HEK293 (cell line): ENCODE measurements around the gene GGN.
A peak's percentile ranks its signal among the peaks of the same experiment; 100 is the strongest.

Source experiments
- AEBP2 ChIP-seq: fragments of 450-650 bp; formaldehyde crosslinking; IDR thresholded peaks from 2 replicates; pipeline ENCODE4 v1.5.1; 2016; ENCODE audit warnings: missing biosample characterization, missing genetic modification characterization, borderline replicate concordance
- GLIS1 ChIP-seq: fragments of 450-650 bp; formaldehyde crosslinking; IDR thresholded peaks from 2 replicates; pipeline ENCODE4 v1.5.1; 2016; ENCODE audit warnings: missing biosample characterization, missing genetic modification characterization
- KLF7 ChIP-seq: fragments of 450-650 bp; formaldehyde crosslinking; IDR thresholded peaks from 2 replicates; pipeline ENCODE4 v1.5.1; 2016; ENCODE audit warnings: missing biosample characterization, missing genetic modification characterization, borderline replicate concordance
- KLF9 ChIP-seq: fragments of 450-650 bp; formaldehyde crosslinking; IDR thresholded peaks from 2 replicates; pipeline ENCODE4 v1.5.1; 2016; ENCODE audit warnings: missing biosample characterization, missing genetic modification characterization, low read depth
- PATZ1 ChIP-seq: fragments of 450-650 bp; formaldehyde crosslinking; IDR thresholded peaks from 2 replicates; pipeline ENCODE4 v1.5.1; 2016; ENCODE audit warnings: missing biosample characterization, missing genetic modification characterization
- RBAK ChIP-seq: fragments of 450-650 bp; formaldehyde crosslinking; IDR thresholded peaks from 2 replicates; pipeline ENCODE4 v1.5.1; 2016; ENCODE audit warnings: missing biosample characterization, missing genetic modification characterization
- SCRT1 ChIP-seq: fragments of 450-650 bp; formaldehyde crosslinking; IDR thresholded peaks from 2 replicates; pipeline ENCODE4 v1.5.1; 2016; ENCODE audit warnings: missing biosample characterization, missing genetic modification characterization, borderline replicate concordance
- TSHZ1 ChIP-seq: fragments of 450-650 bp; formaldehyde crosslinking; IDR thresholded peaks from 2 replicates; pipeline ENCODE4 v1.5.1; 2016; ENCODE audit warnings: missing biosample characterization, missing genetic modification characterization, borderline replicate concordance
- ZBTB1 ChIP-seq: fragments of 450-650 bp; formaldehyde crosslinking; IDR thresholded peaks from 2 replicates; pipeline ENCODE4 v1.5.1; 2016; ENCODE audit warnings: missing biosample characterization, missing genetic modification characterization
- ZBTB8A ChIP-seq: fragments of 450-650 bp; formaldehyde crosslinking; IDR thresholded peaks from 2 replicates; pipeline ENCODE4 v1.5.1; 2016; ENCODE audit warnings: missing biosample characterization, missing genetic modification characterization
- ZFP3 ChIP-seq: fragments of 450-650 bp; formaldehyde crosslinking; IDR thresholded peaks from 2 replicates; pipeline ENCODE4 v1.5.1; 2016; ENCODE audit warnings: low read depth, missing biosample characterization, missing genetic modification characterization
- ZFP37 ChIP-seq: fragments of 450-650 bp; formaldehyde crosslinking; IDR thresholded peaks from 2 replicates; pipeline ENCODE4 v1.5.1; 2016; ENCODE audit warnings: missing biosample characterization, missing genetic modification characterization
- ZNF138 ChIP-seq: fragments of 450-650 bp; formaldehyde crosslinking; IDR thresholded peaks from 2 replicates; pipeline ENCODE4 v1.5.1; 2016; ENCODE audit warnings: missing biosample characterization, missing genetic modification characterization, borderline replicate concordance
- ZNF148 ChIP-seq: fragments of 450-650 bp; formaldehyde crosslinking; IDR thresholded peaks from 2 replicates; pipeline ENCODE4 v1.5.0; 2017; ENCODE audit warnings: missing biosample characterization, missing genetic modification characterization, borderline replicate concordance
- ZNF175 ChIP-seq: fragments of 450-650 bp; formaldehyde crosslinking; IDR thresholded peaks from 2 replicates; pipeline ENCODE4 v1.5.1; 2016; ENCODE audit warnings: missing biosample characterization, missing genetic modification characterization
- ZNF239 ChIP-seq: fragments of 450-650 bp; formaldehyde crosslinking; IDR thresholded peaks from 2 replicates; pipeline ENCODE4 v1.5.1; 2016; ENCODE audit warnings: missing biosample characterization, missing genetic modification characterization
- ZNF274 ChIP-seq, 2 experiments: fragments of 200-500 bp in 1 of 2; fragments of 450-650 bp in 1 of 2; sonication (Bioruptor generic) in 1 of 2; formaldehyde crosslinking in 1 of 2; IDR thresholded peaks; 2 replicates each; pipeline versions ENCODE4 v1.5.1 to v1.6.1; 2014 to 2016; ENCODE audit warnings: borderline replicate concordance in 1 of 2, inconsistent platforms in 1 of 2, low read length in 1 of 2, missing biosample characterization in 1 of 2, missing genetic modification characterization in 1 of 2
- ZNF362 ChIP-seq: fragments of 450-650 bp; formaldehyde crosslinking; IDR thresholded peaks from 2 replicates; pipeline ENCODE4 v1.5.1; 2016; ENCODE audit warnings: missing biosample characterization, missing genetic modification characterization
- ZNF398 ChIP-seq: fragments of 450-650 bp; formaldehyde crosslinking; IDR thresholded peaks from 2 replicates; pipeline ENCODE4 v1.5.1; 2017; ENCODE audit warnings: missing biosample characterization, missing genetic modification characterization
- ZNF423 ChIP-seq: fragments of 450-650 bp; formaldehyde crosslinking; IDR thresholded peaks from 2 replicates; pipeline ENCODE4 v1.5.1; 2016; ENCODE audit warnings: missing biosample characterization, missing genetic modification characterization
- ZNF449 ChIP-seq: fragments of 450-650 bp; formaldehyde crosslinking; IDR thresholded peaks from 2 replicates; pipeline ENCODE4 v1.5.1; 2017; ENCODE audit warnings: missing biosample characterization, mild to moderate bottlenecking, missing genetic modification characterization, moderate library complexity
- ZNF670 ChIP-seq: fragments of 450-650 bp; formaldehyde crosslinking; IDR thresholded peaks from 2 replicates; pipeline ENCODE4 v1.5.1; 2016; ENCODE audit warnings: missing biosample characterization, missing genetic modification characterization, low read depth
- ZNF701 ChIP-seq: fragments of 450-650 bp; formaldehyde crosslinking; IDR thresholded peaks from 2 replicates; pipeline ENCODE4 v1.5.1; 2016; ENCODE audit warnings: missing biosample characterization, missing genetic modification characterization

GGN gene

GRCh38 chr19:38336638-38337359 is 51.0 kb downstream of the GGN start (continued):
- TF ChIP-seq ZNF449 (tag by site-specific recombination) (peak; percentile 30; the same call in 1 of the 2 replicates), SCRT1 (tag by site-specific recombination) (no peak), ZNF423 (tag by site-specific recombination) (no peak), ZFP37 (tag by site-specific recombination) (peak; percentile 11; the same call in 1 of the 2 replicates), KLF9 (tag by site-specific recombination) (peak; percentile 95), ZNF239 (tag by site-specific recombination) (no peak; the same call in 1 of the 2 replicates), ZNF274 (IDR thresholded peaks at IDR 0.05; ENCODE audit: low read length) (no peak), ZNF274 (tag by site-specific recombination; IDR thresholded peaks at IDR 0.05; ENCODE audit: borderline replicate concordance) (no peak), ZBTB1 (no peak; the same call in 1 of the 2 replicates), RBAK (tag by site-specific recombination) (peak; percentile 72; the same call in 1 of the 2 replicates), AEBP2 (no peak), PATZ1 (tag by site-specific recombination) (peak; percentile 100), GLIS1 (tag by site-specific recombination) (peak; percentile 31; the same call in 1 of the 2 replicates), ZNF362 (tag by site-specific recombination) (no peak), ZNF398 (no peak), ZNF670 (no peak), ZFP3 (0 out of 2 replicates have a peak, but pooled peaks have one; percentile 44), ZNF701 (tag by site-specific recombination) (peak; percentile 72; the same call in 1 of the 2 replicates), ZNF148 (tag by site-specific recombination) (no peak), KLF7 (tag by site-specific recombination) (peak; percentile 100), ZNF138 (tag by site-specific recombination) (no peak), ZBTB8A (tag by site-specific recombination) (no peak; the same call in 1 of the 2 replicates), TSHZ1 (peak; percentile 77; the same call in 1 of the 2 replicates), ZNF175 (no peak)
